ENCODE data around the gene XIRP2. TPM values are rescaled to one million over a fixed set of nuclear protein-coding genes. Genes with fewer than 3 reads are reported as not detected.

Gene XIRP2
- total RNA-seq, 1 donor: 0.09 TPM

- H3K4me3 ChIP-seq (ENCODE audit: low read depth, low read length): no peak overlapping the region
- TF ChIP-seq CTCF (IDR thresholded peaks at IDR 0.05; ENCODE audit: insufficient read depth, low read length): no peak
- no peak for DNase-seq (ENCODE audit: low read depth)
Observed at GRCh38 chr2:166984188-166984587, 95.9 kb downstream of the XIRP2 start.

GRCh38 chr2:166984797-166985196, 96.5 kb downstream of the XIRP2 start:
- no peak for TF ChIP-seq CTCF (IDR thresholded peaks at IDR 0.05; ENCODE audit: insufficient read depth, low read length)
- DNase-seq (ENCODE audit: low read depth): no peak
- no peak overlapping the region for H3K4me3 ChIP-seq (ENCODE audit: low read depth, low read length)

- TF ChIP-seq CTCF (IDR thresholded peaks at IDR 0.05; ENCODE audit: insufficient read depth, low read length): no peak
- no peak for DNase-seq (ENCODE audit: low read depth)
- H3K4me3 ChIP-seq (ENCODE audit: low read depth, low read length): no peak overlapping the region
Observed at GRCh38 chr2:166994588-166995336, 106.5 kb downstream of the XIRP2 start.

- TF ChIP-seq CTCF (IDR thresholded peaks at IDR 0.05; ENCODE audit: insufficient read depth, low read length): no peak
- DNase-seq (ENCODE audit: low read depth): no peak
- no peak overlapping the region for H3K4me3 ChIP-seq (ENCODE audit: low read depth, low read length)
Observed at GRCh38 chr2:166996465-166996864, 108.2 kb downstream of the XIRP2 start.

- no peak for TF ChIP-seq CTCF (IDR thresholded peaks at IDR 0.05; ENCODE audit: insufficient read depth, low read length)
- DNase-seq (ENCODE audit: low read depth): no peak
- no peak overlapping the region for H3K4me3 ChIP-seq (ENCODE audit: low read depth, low read length)
Observed at GRCh38 chr2:167001165-167001564, 112.9 kb downstream of the XIRP2 start.

- DNase-seq (ENCODE audit: low read depth): no peak
- no peak for TF ChIP-seq CTCF (IDR thresholded peaks at IDR 0.05; ENCODE audit: insufficient read depth, low read length)
- H3K4me3 ChIP-seq (ENCODE audit: low read depth, low read length): no peak overlapping the region
Observed at GRCh38 chr2:167005096-167005495, 116.8 kb downstream of the XIRP2 start.

GRCh38 chr2:167013227-167013626, 124.9 kb downstream of the XIRP2 start:
- H3K4me3 ChIP-seq (ENCODE audit: low read depth, low read length): no peak overlapping the region
- no peak for TF ChIP-seq CTCF (IDR thresholded peaks at IDR 0.05; ENCODE audit: insufficient read depth, low read length)

More at GRCh38 chr2:167013227-167013626, 124.9 kb downstream of the XIRP2 start:
- no peak for DNase-seq (ENCODE audit: low read depth)

All from fibroblast of the aortic adventitia (primary cell).